H1 (cell line): ENCODE results near the gene INAVA. TPM values are rescaled to one million over a fixed set of nuclear protein-coding genes. Genes with fewer than 3 reads are reported as not detected.

Experiments
- CTCF ChIA-PET: fragments of 300-600 bp; sonication (Branson Sonifier 250); formaldehyde crosslinking; loops from one replicate; lab custom pipeline; 2021; ENCODE audit not compliant: partially characterized antibody; lab: Charles Lee
- POLR2A ChIA-PET: fragments of 300-600 bp; sonication (Branson Sonifier 250); formaldehyde crosslinking; loops from one replicate; lab custom pipeline; 2021; ENCODE audit warnings: inconsistent platforms; ENCODE audit not compliant: partially characterized antibody; lab: Charles Lee
- DNase-seq, 2 experiments: peaks; one replicate each; pipeline versions ENCODE4 v3.0.0 to v3.0.0-alpha.2; 2010 to 2022; ENCODE audit warnings: low spot score in 2 of 2, low read depth in 1 of 2, mixed read lengths in 1 of 2
- FAIRE-seq: peaks from 2 replicates; lab custom pipeline; 2011; peaks lifted over from hg19 to GRCh38; lab: Jason Lieb, UNC
- H2AFZ ChIP-seq: 2 replicates; pipeline ENCODE4 v1.8.1; 2012; ENCODE audit warnings: low read length, inconsistent platforms
- H2AK5ac ChIP-seq: 2 replicates; pipeline ENCODE4 v1.6.1; 2013; ENCODE audit warnings: low read depth, low read length
- H2BK120ac ChIP-seq: replicated peaks from 2 replicates; pipeline ENCODE3; 2013; ENCODE audit warnings: low read depth, low read length, inconsistent platforms
- H2BK12ac ChIP-seq: 2 replicates; pipeline ENCODE4 v1.6.1; 2013; ENCODE audit warnings: low read depth, low read length
- H2BK15ac ChIP-seq: 2 replicates; pipeline ENCODE4 v1.6.1; 2013; ENCODE audit warnings: low read length
- H2BK20ac ChIP-seq: 2 replicates; pipeline ENCODE4 v1.6.1; 2013; ENCODE audit warnings: low read length
- H2BK5ac ChIP-seq: 2 replicates; pipeline ENCODE4 v1.6.1; 2013; ENCODE audit warnings: low read depth, low read length
- H3K14ac ChIP-seq: 2 replicates; pipeline ENCODE4 v1.6.1; 2013; ENCODE audit warnings: inconsistent platforms; ENCODE audit not compliant: insufficient read length
- H3K18ac ChIP-seq: 2 replicates; pipeline ENCODE4 v1.6.1; 2013; ENCODE audit warnings: low read length; ENCODE audit errors: extremely low read depth
- H3K23ac ChIP-seq: 2 replicates; pipeline ENCODE4 v1.6.1; 2013; ENCODE audit warnings: inconsistent platforms; ENCODE audit not compliant: insufficient read length
- H3K23me2 ChIP-seq: 2 replicates; pipeline ENCODE4 v1.6.1; 2013; ENCODE audit warnings: low read depth, low read length
- H3K27ac ChIP-seq: 2 replicates; pipeline ENCODE4 v1.6.1; 2011; ENCODE audit warnings: low read depth, low read length, inconsistent platforms
- H3K27me3 ChIP-seq, 4 experiments: replicated peaks in 1 of 4; 1 replicate in 1 of 4; 2 replicates in 3 of 4; pipeline versions ENCODE4 v1.6.1 to v1.8.1; 2011 to 2013; ENCODE audit warnings: low read length in 3 of 4, mild to moderate bottlenecking in 3 of 4, inconsistent platforms in 2 of 4, mixed read lengths in 2 of 4, moderate library complexity in 1 of 4; ENCODE audit not compliant: control insufficient read depth in 3 of 4, insufficient read depth in 3 of 4; ENCODE audit errors: extremely low read depth in 1 of 4
- H3K36me3 ChIP-seq, 4 experiments: 2 replicates each; pipeline versions ENCODE4 v1.6.1 to v1.8.1; 2011 to 2013; ENCODE audit warnings: mild to moderate bottlenecking in 4 of 4, low read length in 3 of 4, moderate library complexity in 2 of 4, control low read depth in 1 of 4, inconsistent platforms in 1 of 4; ENCODE audit not compliant: insufficient read depth in 4 of 4, control insufficient read depth in 2 of 4
- H3K4ac ChIP-seq: replicated peaks from 2 replicates; pipeline ENCODE3; 2013; ENCODE audit warnings: low read length, low read depth, mixed read lengths, inconsistent platforms; ENCODE audit not compliant: insufficient read length
- H3K4me1 ChIP-seq, 4 experiments: replicated peaks in 1 of 4; 1 replicate in 1 of 4; 2 replicates in 3 of 4; pipeline versions ENCODE4 v1.6.1 to v1.8.1; 2011 to 2013; ENCODE audit warnings: low read length in 3 of 4, inconsistent platforms in 2 of 4, mixed read lengths in 1 of 4; ENCODE audit not compliant: insufficient read depth in 4 of 4, control insufficient read depth in 3 of 4
- H3K4me2 ChIP-seq, 2 experiments: 2 replicates each; pipeline versions ENCODE4 v1.6.1 to v1.8.1; 2011 to 2013; ENCODE audit warnings: low read depth in 2 of 2, low read length in 2 of 2, control low read depth in 1 of 2, inconsistent platforms in 1 of 2, mild to moderate bottlenecking in 1 of 2; ENCODE audit not compliant: insufficient read depth in 1 of 2
- H3K4me3 ChIP-seq, 4 experiments: fragments of 200-600, 300-600 bp in 1 of 4; sonication (generic), shearing (Covaris generic), sonication (Bioruptor Twin) in 1 of 4; 2 replicates each; pipeline versions ENCODE4 v1.5.1 to v1.8.1; 2011 to 2016; ENCODE audit warnings: low read length in 4 of 4, low read depth in 3 of 4, control low read depth in 2 of 4, inconsistent platforms in 2 of 4, mild to moderate bottlenecking in 2 of 4, mixed read lengths in 1 of 4, moderate library complexity in 1 of 4; ENCODE audit not compliant: insufficient read depth in 2 of 4; ENCODE audit errors: extremely low read depth in 1 of 4
- H3K56ac ChIP-seq: replicated peaks from 2 replicates; pipeline ENCODE3; 2013; ENCODE audit warnings: low read depth, mild to moderate bottlenecking, mixed read lengths, low read length, inconsistent platforms; ENCODE audit not compliant: insufficient read length
- H3K79me1 ChIP-seq: 2 replicates; pipeline ENCODE4 v1.6.1; 2013; ENCODE audit warnings: low read depth, low read length, control low read depth
- H3K79me2 ChIP-seq, 2 experiments: 2 replicates each; pipeline versions ENCODE4 v1.6.1 to v1.8.1; 2012 to 2013; ENCODE audit warnings: low read length in 2 of 2, mild to moderate bottlenecking in 2 of 2, inconsistent platforms in 1 of 2; ENCODE audit not compliant: insufficient read depth in 2 of 2, control insufficient read depth in 1 of 2
- H3K9ac ChIP-seq, 4 experiments: replicated peaks in 1 of 4; 1 replicate in 1 of 4; 2 replicates in 3 of 4; pipeline versions ENCODE4 v1.6.1 to v1.8.1; 2011 to 2013; ENCODE audit warnings: low read depth in 3 of 4, low read length in 3 of 4, control low read depth in 2 of 4, mild to moderate bottlenecking in 2 of 4, moderate library complexity in 2 of 4, inconsistent platforms in 1 of 4; ENCODE audit errors: extremely low read depth in 1 of 4
- H3K9me3 ChIP-seq, 2 experiments: 2 replicates each; pipeline versions ENCODE4 v1.6.1 to v1.8.1; 2012 to 2013; ENCODE audit warnings: mild to moderate bottlenecking in 2 of 2, moderate library complexity in 2 of 2, control low read depth in 1 of 2, inconsistent platforms in 1 of 2, low read depth in 1 of 2, low read length in 1 of 2, mixed read lengths in 1 of 2; ENCODE audit not compliant: insufficient read depth in 2 of 2
- H4K20me1 ChIP-seq, 2 experiments: replicated peaks in 1 of 2; 2 replicates each; pipeline versions ENCODE3 to v1.8.1; 2011 to 2013; ENCODE audit warnings: inconsistent platforms in 2 of 2, low read length in 2 of 2, mild to moderate bottlenecking in 1 of 2; ENCODE audit not compliant: insufficient read depth in 2 of 2, control insufficient read depth in 1 of 2
- H4K5ac ChIP-seq: 2 replicates; pipeline ENCODE4 v1.6.1; 2013; ENCODE audit warnings: low read length, low read depth, mixed read lengths, inconsistent platforms; ENCODE audit not compliant: insufficient read length
- H4K8ac ChIP-seq: 2 replicates; pipeline ENCODE4 v1.8.0; 2013; ENCODE audit warnings: mild to moderate bottlenecking, moderate library complexity, low read length, inconsistent platforms; ENCODE audit not compliant: insufficient read depth; ENCODE audit errors: extremely low read depth
- H4K91ac ChIP-seq: replicated peaks from 2 replicates; pipeline ENCODE3; 2013; ENCODE audit warnings: low read length, mixed read lengths, inconsistent platforms; ENCODE audit not compliant: insufficient read length
- CEBPB ChIP-seq: IDR thresholded peaks from 2 replicates; pipeline ENCODE4 v1.6.1; 2012; ENCODE audit warnings: low read depth, low read length
- HDAC2 ChIP-seq, 2 experiments: fragments of 300-600 bp in 1 of 2; sonication (generic) in 1 of 2; IDR thresholded peaks; 2 replicates each; pipeline ENCODE4 v1.6.1; 2011 to 2012; ENCODE audit warnings: low read depth in 2 of 2, low read length in 2 of 2, mild to moderate bottlenecking in 2 of 2, moderate library complexity in 2 of 2, borderline replicate concordance in 1 of 2, inconsistent platforms in 1 of 2
- KDM5A ChIP-seq: fragments of 200-600 bp; IDR thresholded peaks from 2 replicates; pipeline ENCODE4 v1.7.1; 2012; ENCODE audit warnings: mild to moderate bottlenecking, low read length, inconsistent platforms, mixed read lengths
- RNF2 ChIP-seq: fragments of 200-900, 300-1000 bp; sonication (generic); IDR thresholded peaks from 2 replicates; pipeline ENCODE4 v1.7.1; 2016; ENCODE audit warnings: borderline replicate concordance, low read depth, mild to moderate bottlenecking, antibody characterized with exemption, low read length; ENCODE audit not compliant: poor library complexity, severe bottlenecking; ENCODE audit errors: missing control alignments
- TAF1 ChIP-seq: IDR thresholded peaks from 2 replicates; pipeline ENCODE4 v1.6.1; 2011; ENCODE audit warnings: mild to moderate bottlenecking, low read depth, low read length
- WGBS, 2 experiments: shearing (Covaris generic) in 1 of 2; methylation state at CpG; one replicate each; pipeline versions ENCODE4 v1.1.6 to v1.1.7; 2013 to 2015; ENCODE audit warnings: low lambda C conversion rate in 2 of 2, mixed read lengths in 2 of 2, inconsistent platforms in 1 of 2, low coverage in 1 of 2, missing lambda C conversion rate in 1 of 2; ENCODE audit not compliant: insufficient replicate concordance in 2 of 2, insufficient coverage in 1 of 2, insufficient read length in 1 of 2; ENCODE audit errors: extremely low coverage in 1 of 2, missing lambda C conversion rate in 1 of 2; 5-methylcytosine and 5-hydroxymethylcytosine counted together
- polyA plus RNA-seq, 7 experiments: library from polyadenylated mRNA; depleted of rRNA in 3 of 7; stranded (reverse) in 5 of 7; unstranded in 2 of 7; fragments of >200 nt in 5 of 7; fragments of 200-250 nt in 2 of 7; gene quantifications; 1 replicate in 5 of 7; 2 replicates in 1 of 7; 4 replicates in 1 of 7; pipeline versions ENCODE4 v1.2.1 to v1.2.3, GENCODE V29; 2011 to 2013; ENCODE audit warnings: missing spikeins in 2 of 7, mixed read lengths in 2 of 7
- total RNA-seq: library from RNA; stranded (reverse); fragmentation: NEBNext Ultra II Directional; extraction: Animal tissue kit (Norgen Biotek cat#: 25700); gene quantifications from 2 replicates; pipeline ENCODE4 v1.2.1, GENCODE V29; 2021

The INAVA gene
- total and polyA plus RNA-seq, 2 of the 8 experiments (the other 6 are each of a cell fraction or from before 2014, with no cell fraction given) = 46.8 to 49.3 TPM

GRCh38 chr1:200931776-200932175, 37.1 kb downstream of the INAVA start:
- H4K91ac ChIP-seq = no peak overlapping the region
- no peaks in the 10 kb centered on the region for H3K79me2 ChIP-seq
- no peak overlapping the region for H2BK12ac ChIP-seq
- no peak overlapping the region for H3K4ac ChIP-seq
- H3K14ac ChIP-seq = no peak overlapping the region
- H3K4me2 ChIP-seq = no peak overlapping the region
- no peaks in the 10 kb centered on the region for H3K27me3 ChIP-seq
- 79% methylated on average over 2 of the region's 2 CpGs; no CpG with 5 or more reads in 1 of the 2 experiments for WGBS, 2 experiments
- H3K27ac ChIP-seq = no peak overlapping the region
- H2BK120ac ChIP-seq = no peak overlapping the region
- no peaks in the 10 kb centered on the region for H3K36me3 ChIP-seq
- no peak overlapping the region for H2BK20ac ChIP-seq
- H3K18ac ChIP-seq = no peak overlapping the region
- no peak overlapping the region for H3K9ac ChIP-seq
- no peak overlapping the region for H3K23ac ChIP-seq
- no peaks in the 10 kb centered on the region for H3K23me2 ChIP-seq
- H2AFZ ChIP-seq = no peak overlapping the region
- ChIA-PET CTCF (interaction anchor here (0.6 to 1.2 kb wide), 7 partner anchors 15 to 110 kb away, joined by 3 to 5 read pairs (median 3); no protein-coding TSS in a partner anchor), POLR2A (interaction anchor here (0.9 to 1.6 kb wide), 5 partner anchors 9 to 40 kb away, joined by 3 to 4 read pairs (median 3); no protein-coding TSS in a partner anchor)
- no peak overlapping the region for H2AK5ac ChIP-seq
- no peak overlapping the region for H3K4me3 ChIP-seq
- H4K20me1 ChIP-seq = no peaks in the 10 kb centered on the region
- no peaks in the 10 kb centered on the region for H3K79me1 ChIP-seq
- H2BK5ac ChIP-seq = no peak overlapping the region
- no peaks in the 10 kb centered on the region for H3K4me1 ChIP-seq
- TF ChIP-seq RNF2 (no peak), TAF1 (no peak), HDAC2 (IDR thresholded peaks at IDR 0.05; ENCODE audit: borderline replicate concordance in 1 of 2, low read depth in 2 of 2, low read length in 2 of 2) (no peak), CEBPB (no peak), KDM5A (no peak)
- no peak for DNase-seq
- no peaks in the 10 kb centered on the region for H3K9me3 ChIP-seq
- no peak overlapping the region for H2BK15ac ChIP-seq
- H3K56ac ChIP-seq = no peak overlapping the region
- no peak for FAIRE-seq
- H4K8ac ChIP-seq = no peak overlapping the region
- no peak overlapping the region for H4K5ac ChIP-seq
